GM18526 (cell line): ENCODE results near the gene GPR176.

Experiments used
- POLR2A ChIP-seq: IDR thresholded peaks from 3 replicates; pipeline ENCODE4 v1.6.1; 2011; ENCODE audit not compliant: insufficient read length; ENCODE audit errors: extremely low read depth

GPR176 gene

DNA sequence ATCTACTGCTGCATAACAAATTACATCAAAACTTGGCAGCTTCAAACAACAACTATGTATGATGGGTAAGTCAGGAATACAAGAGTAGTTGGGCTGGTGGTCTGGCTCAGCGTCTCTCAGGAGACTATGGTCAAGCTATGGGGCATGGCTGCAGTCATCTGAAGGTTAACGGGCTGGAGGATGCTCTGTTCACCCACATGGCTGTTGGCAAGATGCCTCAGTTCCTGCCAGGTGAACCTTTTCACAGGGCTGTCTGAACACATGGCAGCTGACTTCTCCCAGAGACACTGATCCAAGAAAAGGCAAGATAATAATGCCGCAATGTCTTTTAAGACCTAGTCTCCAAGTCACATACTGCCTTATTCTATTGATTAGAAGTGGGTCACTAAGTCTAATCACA is 63.7 kb downstream of the GPR176 start:
- TF ChIP-seq POLR2A: no peak

DNA sequence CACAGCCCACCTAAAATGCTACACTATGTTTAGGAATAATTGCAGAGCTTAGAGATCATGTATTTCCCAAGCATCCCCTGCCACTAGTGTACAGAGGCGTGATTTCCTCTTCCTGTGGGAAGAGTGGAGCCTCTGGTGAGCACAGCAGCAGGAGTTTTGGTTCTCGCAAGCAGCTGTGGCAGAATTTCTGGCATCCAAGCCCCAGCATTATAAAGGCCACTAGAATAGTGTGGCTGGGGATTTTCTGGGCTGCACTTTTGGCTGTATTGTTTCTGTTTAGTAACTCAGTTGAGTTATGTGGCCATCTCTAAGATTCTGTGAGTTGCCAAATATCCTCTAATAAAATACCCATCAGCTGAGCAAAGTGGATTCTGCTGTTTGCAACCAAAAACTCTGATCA is 64.7 kb downstream of the GPR176 start:
- TF ChIP-seq POLR2A: no peak

DNA sequence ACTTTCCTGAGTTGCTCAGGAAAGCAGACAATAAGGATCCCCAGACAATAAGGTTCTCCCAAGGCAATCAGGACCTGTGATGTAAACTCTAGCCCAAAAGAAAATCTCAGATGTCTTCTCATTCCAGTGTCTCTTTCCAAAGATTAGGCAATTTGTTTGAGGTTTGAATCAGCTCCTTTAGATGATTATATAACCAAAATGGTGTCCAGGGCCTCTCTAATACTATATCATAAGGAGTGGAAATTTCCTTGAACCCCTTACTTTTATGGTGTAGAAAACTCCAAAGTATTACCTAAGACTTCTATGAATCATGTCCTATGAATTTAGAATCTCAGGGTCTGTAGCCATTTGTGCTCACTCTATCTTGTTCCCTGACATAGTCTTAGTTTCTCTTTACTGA is 65.9 kb downstream of the GPR176 start:
- TF ChIP-seq POLR2A: no peak

DNA sequence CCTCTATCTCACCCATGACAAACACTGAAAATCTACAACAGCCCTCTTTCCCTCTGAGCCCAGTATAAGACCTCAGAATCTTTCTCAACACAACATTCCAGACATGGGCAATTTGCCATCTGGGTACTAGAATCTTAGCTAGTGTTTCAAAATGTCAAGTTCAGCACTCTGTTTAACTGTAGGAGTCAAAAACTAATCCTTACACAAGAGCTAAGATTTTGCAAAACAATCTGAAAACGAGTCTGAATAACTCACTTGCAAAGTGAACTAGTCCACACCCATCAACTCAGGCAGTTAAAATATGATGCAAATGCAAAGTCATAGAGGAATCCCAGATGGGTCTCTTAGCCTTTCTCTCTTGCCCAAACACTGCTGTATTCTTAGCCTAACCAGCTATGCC is 67.8 kb downstream of the GPR176 start:
- TF ChIP-seq POLR2A: no peak

DNA sequence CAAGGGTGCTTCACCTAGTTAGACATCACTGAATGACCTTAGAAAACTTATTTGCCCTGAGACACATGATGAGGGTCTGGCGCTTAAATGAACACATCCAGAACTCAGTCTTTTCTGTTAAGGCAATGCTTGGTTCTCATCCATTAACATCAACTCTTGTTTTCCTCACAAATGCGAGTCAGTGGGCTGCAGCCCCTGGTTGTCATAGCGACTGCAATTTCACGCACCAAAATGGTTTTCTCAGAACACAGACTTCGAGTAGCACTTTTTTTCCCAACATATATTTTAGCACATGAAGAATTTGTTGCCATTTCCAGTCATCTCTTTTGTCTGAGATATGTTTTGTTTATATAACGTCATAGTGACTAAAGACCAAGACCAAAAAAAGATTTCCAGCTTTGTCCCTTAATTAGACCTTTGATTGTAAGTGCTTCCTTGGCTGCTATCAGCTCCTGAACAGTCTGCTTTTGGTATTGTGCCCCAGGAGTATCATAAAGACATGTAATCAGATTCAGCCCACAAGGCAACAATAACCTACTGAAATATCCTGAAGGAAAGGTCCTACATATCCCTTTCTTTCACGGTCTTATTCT is 68.5 kb downstream of the GPR176 start:
- no peak for TF ChIP-seq POLR2A

DNA sequence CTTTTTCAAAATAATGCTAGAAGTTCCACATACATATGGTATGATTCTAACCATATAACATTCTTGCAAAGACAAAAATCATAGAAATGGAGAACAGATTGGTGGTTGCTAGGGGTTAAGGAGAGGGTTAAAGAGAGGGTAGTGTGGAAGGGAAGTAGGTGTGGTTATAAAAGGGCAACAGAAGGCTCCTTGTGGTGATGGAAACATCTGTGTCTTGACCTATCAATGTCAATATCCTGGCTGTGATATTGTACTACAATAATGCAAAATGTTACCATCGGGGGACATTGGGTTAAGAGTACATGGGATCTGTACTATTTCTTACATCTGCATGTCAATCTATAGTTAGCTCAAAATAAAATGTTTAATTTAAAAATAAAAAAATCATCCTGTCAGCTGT is 69.6 kb downstream of the GPR176 start:
- no peak for TF ChIP-seq POLR2A

DNA sequence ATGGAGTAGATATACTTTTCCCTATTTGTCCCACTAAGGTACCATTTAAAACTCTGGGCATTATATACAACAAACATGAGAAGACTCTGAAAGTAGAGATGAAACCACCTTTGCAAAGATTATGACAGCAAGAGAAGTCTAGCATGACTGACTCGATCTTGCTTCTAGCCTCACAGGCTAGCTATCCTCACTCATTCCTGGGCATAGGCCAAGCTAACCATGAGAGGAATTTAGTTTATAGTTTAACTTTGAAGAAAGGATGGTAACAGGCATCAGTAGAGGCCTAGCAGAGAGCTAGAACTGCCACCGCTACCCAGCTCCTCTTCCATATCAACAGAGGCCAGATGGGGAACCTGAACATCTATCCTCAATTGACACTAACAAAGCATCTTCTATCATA is 74.0 kb downstream of the GPR176 start:
- no peak for TF ChIP-seq POLR2A

DNA sequence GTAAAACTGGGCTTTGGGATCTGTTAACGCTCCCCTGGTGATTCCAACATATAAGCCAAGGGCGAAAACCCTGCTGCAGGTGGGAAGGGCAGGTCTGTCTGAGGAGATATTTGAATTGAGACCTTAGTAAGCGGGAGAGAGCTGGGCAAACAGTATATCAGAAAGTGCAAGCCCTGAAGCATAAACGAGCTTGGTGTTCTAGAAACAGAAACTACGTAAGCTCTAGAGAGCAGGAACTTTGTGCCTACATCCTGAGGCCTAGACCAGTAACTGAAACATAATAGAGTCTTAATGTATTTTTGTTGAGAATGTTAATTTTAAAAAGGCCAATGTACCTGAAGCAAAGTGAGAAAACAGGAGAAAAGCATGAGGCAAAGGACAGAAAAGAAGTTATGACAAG is 74.5 kb downstream of the GPR176 start:
- no peak for TF ChIP-seq POLR2A

DNA sequence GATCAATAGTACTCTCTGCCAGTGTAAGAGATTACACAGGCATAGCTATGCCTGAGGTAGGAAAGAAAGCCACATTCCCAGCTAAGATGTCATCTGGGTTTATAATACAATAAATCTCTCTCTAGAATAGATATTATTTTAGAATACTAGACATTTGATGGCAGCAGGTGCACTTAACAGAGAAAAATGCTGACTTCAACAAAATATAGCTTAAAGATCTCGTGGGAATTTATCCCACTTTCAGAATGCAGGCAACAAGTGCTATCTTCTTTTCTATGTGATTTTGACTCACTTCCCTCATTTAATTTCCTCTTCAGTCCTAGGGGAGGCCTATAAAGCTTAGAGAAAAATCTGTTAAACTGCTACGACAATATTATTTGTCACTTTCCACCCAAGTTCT is 76.5 kb downstream of the GPR176 start:
- TF ChIP-seq POLR2A: no peak

DNA sequence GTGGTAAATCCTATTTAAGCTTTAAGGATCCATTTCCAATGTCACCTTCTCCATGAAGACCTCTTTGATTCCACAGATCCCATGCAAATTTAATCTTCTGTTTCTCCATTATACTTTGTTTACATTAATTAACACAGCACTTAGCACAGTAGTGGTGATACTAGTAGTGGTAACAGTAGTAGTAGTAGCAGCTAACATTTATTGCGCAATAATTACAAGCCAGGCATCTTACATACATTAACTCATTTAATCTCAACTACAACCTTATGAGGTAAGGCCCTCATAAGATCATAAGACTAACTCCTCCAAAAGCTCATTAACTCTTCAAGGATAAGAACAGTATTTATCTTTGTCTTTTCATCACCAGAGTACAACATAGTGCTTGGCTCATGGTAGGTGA is 82.6 kb downstream of the GPR176 start:
- no peak for TF ChIP-seq POLR2A

DNA sequence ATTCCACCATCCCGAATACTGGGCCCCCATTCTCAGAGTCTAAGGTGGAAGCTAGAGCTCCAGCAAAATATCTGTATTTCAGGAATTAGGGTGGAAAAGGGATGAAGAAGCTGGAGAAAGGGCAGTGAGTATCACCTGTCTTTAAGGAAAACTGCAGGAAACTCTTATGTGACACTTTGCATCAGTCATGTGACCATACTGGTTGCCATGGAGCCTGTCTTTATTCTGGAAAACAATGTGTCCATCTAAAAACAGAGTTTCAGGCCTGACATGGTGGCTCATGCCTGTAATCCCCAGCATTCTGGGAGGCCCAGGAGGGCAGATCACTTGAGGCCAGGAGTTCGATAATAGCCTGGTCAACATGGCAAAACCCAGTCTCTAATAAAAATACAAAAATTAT is 84.5 kb downstream of the GPR176 start:
- no peak for TF ChIP-seq POLR2A

DNA sequence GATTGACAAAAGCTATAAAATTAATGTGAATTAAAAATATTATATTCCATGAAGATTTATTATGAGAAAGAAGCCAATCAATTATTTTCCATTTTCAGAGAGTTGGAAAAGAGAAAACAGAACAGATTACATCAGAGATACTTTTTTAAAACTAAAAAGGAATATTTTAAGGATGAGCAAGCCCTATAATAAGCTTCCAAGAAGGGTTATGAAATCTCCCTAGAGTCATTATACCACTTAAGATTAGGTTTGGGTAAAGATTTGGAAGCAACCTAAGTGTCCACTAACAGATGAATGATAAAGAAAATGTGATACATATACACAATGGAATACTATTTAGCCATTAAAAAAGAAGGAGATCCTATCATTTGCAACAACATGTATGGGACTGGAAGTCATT is 85.8 kb downstream of the GPR176 start:
- no peak for TF ChIP-seq POLR2A

DNA sequence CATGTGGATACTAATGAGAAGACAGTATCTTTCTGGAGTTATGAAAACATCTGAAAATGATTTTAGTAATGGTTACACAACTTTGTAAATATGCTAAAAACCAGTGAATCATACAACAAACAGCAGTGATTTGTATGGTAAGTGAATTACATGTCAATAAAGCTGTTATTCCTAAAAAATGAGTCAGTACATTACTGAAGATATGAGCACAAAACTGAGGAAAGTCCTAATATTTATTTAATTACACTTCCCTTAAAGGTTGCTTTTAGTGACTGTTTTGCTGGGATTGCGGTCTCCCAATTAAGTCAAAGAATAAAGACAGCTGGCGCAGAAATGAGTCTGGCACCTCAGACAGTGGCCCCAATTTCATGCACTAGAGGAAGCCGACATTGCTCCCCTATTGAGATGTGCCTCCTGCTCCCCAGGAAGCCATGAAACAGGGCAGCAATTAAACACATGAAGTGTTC is 86.5 kb downstream of the GPR176 start:
- TF ChIP-seq POLR2A: no peak

DNA sequence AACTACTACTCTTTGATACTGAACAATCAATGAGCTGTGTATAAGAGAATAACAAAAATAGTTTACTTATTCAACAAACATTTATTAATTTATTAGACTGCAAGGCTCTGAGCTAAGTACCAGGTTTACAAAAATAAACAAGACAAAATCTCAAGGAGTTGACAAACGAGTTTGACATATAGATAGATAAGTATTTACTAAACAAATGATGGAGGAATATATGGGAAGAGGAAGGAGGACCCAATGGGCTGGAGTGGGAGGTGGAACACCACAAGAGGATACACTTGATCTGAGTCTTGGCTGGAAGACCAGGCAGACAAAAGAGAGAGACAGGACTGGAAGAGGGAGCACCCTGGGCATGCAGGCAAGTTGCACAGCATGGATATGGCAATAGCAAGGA is 89.9 kb downstream of the GPR176 start:
- no peak for TF ChIP-seq POLR2A

DNA sequence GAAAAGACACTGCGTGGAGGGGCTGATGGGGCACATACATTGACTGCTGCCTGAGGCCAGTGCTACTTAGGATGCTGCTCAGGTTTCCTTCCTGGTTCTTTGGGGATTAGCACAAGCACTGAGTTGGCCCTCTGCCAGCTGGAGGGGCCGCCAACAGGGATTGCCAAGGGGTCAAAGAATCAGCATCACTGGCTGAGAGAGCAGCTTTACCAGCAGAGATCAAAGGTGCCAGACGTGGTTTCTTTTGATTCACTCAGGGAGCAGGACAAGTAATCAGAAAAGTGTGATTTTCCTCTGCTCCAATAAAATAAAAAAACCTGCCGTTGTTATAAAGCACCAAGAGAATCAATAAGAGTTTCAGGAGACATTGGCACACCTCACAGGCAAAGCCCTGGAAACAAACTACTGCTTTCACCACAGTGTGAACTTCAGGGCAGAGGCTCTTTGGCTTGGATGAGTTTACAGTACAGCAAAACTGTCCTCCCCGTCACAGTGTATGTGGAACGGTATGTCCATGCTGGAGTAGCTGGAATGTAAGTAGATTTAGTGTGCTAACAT is 91.6 kb downstream of the GPR176 start:
- TF ChIP-seq POLR2A: no peak

DNA sequence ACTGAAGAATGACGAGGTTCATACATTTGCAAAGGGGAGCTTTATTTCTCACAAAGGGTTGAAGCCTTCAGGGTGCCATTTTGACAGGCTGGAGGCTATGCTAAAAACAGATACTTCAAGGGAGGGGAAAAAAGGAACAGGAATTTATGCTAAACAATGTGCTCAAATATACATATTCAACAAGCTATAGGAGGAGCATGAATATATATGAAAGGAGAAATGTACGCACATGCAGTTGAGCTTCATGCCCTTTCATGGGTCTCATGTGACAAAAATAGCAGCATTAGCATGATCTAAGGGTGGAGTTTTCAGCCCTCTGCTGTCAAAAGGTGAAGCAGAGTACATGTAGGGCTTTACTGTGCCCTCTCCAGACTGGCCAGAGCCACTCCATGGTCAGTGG is 93.1 kb downstream of the GPR176 start:
- no peak for TF ChIP-seq POLR2A

DNA sequence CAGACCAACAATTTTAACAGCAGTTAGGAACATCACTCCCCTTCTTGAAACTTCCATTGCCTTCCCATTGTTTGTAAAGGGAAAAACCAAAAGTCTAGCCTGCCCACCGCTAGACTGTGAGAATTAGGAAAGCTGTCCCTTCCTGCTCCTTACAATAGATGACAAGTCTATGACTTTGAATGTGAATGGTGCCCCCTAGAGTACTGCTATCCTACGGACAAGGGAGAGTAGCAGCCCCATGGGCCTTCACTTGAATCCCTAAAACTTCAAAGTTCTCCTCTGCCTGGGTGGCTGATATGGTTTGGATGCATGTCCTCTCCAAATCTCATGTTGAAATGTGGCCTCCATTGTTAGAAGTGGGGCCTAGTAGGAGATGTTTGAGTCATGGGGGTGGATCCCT is 96.4 kb downstream of the GPR176 start:
- TF ChIP-seq POLR2A: no peak
